Endothelial cell of umbilical vein (primary cell): Measurements from ENCODE around the gene ALDH1A3.

Source experiments
- CTCF ChIP-seq, 2 donors: IDR thresholded peaks; 1 replicate in 1 of 2; 2 replicates in 1 of 2; pipeline ENCODE4 v1.5.1; 2011; ENCODE audit warnings: low read length in 2 of 2, mild to moderate bottlenecking in 2 of 2, moderate library complexity in 2 of 2, control low read depth in 1 of 2, inconsistent platforms in 1 of 2, low read depth in 1 of 2; ENCODE audit not compliant: insufficient read depth in 1 of 2; ENCODE audit errors: extremely low read depth in 1 of 2
- EZH2 ChIP-seq: IDR thresholded peaks from 2 replicates; pipeline ENCODE4 v1.6.1; 2012; ENCODE audit warnings: borderline replicate concordance, low read depth, mild to moderate bottlenecking, moderate library complexity, low read length, inconsistent platforms; ENCODE audit not compliant: severe bottlenecking
- JUN ChIP-seq: IDR thresholded peaks from 2 replicates; pipeline ENCODE4 v1.6.1; 2011; ENCODE audit warnings: borderline replicate concordance, low read depth; ENCODE audit not compliant: insufficient read length, insufficient read depth
- MYC ChIP-seq: IDR thresholded peaks from one replicate; pipeline ENCODE4 v1.6.1; 2011; ENCODE audit warnings: mild to moderate bottlenecking, low read depth, low read length
- POLR2A ChIP-seq: IDR thresholded peaks from 2 replicates; pipeline ENCODE4 v1.6.1; 2012; ENCODE audit warnings: low read depth, mild to moderate bottlenecking, control low read depth, low read length
- POLR2AphosphoS5 ChIP-seq: IDR thresholded peaks from 2 replicates; pipeline ENCODE4 v1.6.1; 2012; ENCODE audit warnings: low read depth, mild to moderate bottlenecking, control low read depth, low read length, moderate library complexity; ENCODE audit not compliant: insufficient read depth

GRCh38 chr15:100849021-100849854, 30.4 kb upstream of the ALDH1A3 start:
- peak in 1 of 2 donors; percentile 31 for TF ChIP-seq CTCF (IDR thresholded peaks at IDR 0.05; ENCODE audit: extremely low read depth in 1 of 2, insufficient read depth in 1 of 2, low read depth in 1 of 2, low read length in 2 of 2)
- TF ChIP-seq JUN = no peak
- TF ChIP-seq EZH2 = no peak
- TF ChIP-seq POLR2AphosphoS5 = no peak
- no peak for TF ChIP-seq POLR2A
- no peak for TF ChIP-seq MYC
